GM12892 (cell line): ENCODE measurements around the gene CCDC6.

Experiments
- POLR2AphosphoS5 ChIP-seq: IDR thresholded peaks from 2 replicates; pipeline ENCODE4 v1.6.1; 2011; ENCODE audit warnings: low read depth, low read length, control low read depth
- TAF1 ChIP-seq: IDR thresholded peaks from 2 replicates; pipeline ENCODE4 v1.6.1; 2011; ENCODE audit warnings: low read depth, mild to moderate bottlenecking, control low read depth, low read length, borderline replicate concordance

- TF ChIP-seq TAF1 (no peak), POLR2AphosphoS5 (no peak)
Observed at GRCh38 chr10:59745163-59745650, 161.1 kb downstream of the CCDC6 start.
